Stimulated activated CD8-positive, alpha-beta memory T cell treated with anti-CD3 and anti-CD28 coated beads, Interleukin-12 subunit alpha, Interleukin-12 subunit beta, amount 100 ng/mL, for 24 hours (primary cell): ENCODE results near the gene BAHD1.

Source experiments
- DNase-seq: peaks from one replicate; pipeline ENCODE4 v3.0.0-alpha.2; 2020; ENCODE audit errors: extremely low read depth

BAHD1 gene

DNA sequence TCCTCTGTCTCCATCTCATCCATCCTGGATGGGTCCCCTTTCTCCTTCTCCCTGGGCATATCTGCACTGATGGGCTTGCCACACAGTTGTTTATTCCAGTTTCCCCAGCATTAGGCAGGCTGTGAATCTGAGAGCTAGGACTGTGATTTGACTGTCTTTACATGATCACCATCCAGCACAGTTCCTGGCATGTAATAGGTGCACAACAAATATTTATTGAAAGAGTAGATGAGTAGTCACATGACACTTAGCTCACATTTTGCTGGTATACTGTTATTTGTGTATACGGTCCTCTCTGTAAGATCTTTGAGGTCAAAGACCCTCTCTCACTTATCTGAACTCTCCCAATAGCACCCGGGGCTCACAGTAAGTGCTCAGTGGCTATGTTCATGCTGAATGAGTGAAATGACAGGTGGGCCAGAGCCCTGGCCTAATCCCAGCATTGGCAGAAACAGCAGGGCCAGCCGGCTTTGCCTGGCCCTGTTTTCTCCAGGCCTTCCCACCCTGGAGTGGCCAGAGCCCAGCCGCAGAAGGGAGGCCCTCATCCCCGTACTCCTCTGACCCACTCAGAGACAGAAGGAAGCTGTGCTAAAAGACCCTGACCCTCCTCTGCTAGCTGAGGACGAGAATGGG, 16.2 kb upstream of the BAHD1 start:
- no peak for DNase-seq

DNA sequence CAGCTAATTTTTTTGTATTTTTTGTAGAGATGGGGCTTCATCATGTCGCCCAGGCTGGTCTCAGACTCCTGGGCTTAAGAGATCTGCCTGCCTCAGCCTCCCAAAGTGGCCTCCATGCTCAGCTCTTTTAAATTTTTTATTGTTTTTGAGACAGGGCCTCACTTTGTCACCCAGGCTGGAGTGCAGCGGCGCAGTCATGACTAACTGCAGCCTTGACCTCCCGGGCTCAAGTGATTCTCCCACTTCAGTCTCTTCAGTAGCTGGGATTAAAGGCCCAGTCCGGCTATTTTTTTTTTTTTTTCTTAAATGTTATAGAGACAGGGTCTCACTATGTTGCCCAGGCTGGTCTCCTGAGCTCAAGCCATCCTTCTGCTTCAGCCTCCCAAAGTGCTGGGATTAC, 15.1 kb upstream of the BAHD1 start:
- DNase-seq: no peak

DNA sequence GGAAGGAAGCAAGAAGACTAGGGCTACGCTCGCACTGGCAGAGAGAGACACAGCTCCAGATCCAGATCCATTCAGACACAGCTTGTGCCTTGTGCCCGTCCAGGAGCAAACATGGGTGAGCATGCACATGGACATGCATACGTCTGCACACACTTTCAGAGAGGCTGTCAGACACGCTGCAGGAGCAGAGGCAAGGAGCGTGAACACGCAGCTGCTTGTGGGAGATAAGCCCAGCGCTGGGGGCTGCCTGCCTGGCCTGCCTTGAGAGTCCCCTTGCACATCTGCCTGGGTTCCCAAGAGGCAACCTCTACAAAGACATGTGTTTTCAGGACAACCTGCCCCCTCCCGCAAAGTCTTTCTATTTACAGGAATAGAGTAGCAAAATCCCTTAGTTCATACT, 13.6 kb upstream of the BAHD1 start:
- no peak for DNase-seq

DNA sequence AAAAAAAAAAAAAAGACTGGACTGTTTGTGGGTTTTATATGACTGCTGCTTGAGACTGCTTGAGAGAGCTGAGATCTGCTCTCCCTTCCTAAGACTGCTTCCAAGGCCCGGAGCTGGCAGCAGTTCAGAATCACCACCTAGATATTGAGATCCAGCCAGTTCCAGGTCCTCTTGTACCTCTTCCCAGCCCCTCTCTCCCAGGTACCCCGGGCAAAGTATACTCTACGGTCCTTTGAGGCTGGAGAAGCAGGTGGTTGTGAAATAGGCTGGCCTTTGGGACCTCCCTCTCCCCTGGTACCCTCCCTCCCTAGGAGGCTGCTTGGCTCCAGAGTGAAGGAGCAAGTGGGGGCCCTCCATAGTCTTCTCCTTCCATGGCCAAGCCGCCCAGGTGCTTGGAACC, 12.6 kb upstream of the BAHD1 start:
- DNase-seq: no peak

DNA sequence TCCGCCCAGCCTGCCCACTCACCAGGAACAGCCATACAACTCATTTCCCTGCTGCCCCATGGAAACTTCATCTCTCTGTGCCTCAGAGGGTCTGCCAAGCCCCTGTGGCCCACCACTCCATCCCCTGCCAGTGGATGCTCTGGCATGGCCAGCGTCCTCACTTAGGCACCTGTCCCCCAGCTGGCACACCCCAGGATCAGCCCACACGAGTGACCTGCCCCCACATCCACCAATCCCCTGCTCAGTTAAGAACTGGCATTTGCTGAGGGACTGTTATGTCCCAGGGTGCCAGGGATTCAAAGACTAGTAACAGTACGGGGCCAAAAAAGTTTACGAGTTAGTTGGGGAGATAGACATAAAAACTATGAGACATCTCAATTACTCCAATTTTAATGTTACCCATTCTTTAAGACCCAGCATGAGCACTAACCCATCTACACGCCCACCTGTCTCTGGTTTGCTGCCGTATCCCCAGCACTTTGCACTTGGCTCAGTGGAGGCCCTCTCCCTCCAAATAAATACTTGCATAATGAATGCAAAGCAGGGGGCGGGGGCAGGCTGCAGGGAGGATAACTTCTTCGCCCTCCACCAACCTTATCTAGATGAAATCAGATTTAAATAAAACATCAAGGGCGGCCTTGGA, 11.6 kb upstream of the BAHD1 start:
- no peak for DNase-seq

DNA sequence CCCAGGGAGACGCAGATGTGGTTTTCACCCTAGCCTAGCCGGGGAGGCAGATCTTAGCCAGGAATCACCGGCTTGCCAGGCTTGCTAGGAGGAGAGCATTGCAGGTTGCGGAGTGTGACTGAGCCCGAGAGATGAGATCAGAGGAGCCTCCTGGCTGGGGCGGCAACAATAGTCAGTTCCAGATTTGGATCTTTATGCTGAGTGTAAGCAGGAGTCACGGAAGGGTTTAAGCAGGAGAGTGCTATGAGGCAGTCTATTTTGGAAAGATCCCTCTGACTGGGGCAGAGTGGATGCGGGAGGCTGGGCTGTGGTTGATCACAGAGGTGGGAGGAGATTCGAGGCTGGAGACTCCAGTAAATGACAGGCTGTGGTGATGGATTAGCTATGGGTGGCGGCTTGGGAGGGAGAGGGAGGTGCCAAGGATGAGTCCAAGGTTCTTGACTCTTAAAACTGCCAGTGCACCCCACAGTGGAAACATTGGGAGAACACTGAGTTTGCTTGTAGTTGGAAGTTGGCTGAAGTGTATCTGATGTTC, 10.4 kb upstream of the BAHD1 start:
- DNase-seq: no peak

DNA sequence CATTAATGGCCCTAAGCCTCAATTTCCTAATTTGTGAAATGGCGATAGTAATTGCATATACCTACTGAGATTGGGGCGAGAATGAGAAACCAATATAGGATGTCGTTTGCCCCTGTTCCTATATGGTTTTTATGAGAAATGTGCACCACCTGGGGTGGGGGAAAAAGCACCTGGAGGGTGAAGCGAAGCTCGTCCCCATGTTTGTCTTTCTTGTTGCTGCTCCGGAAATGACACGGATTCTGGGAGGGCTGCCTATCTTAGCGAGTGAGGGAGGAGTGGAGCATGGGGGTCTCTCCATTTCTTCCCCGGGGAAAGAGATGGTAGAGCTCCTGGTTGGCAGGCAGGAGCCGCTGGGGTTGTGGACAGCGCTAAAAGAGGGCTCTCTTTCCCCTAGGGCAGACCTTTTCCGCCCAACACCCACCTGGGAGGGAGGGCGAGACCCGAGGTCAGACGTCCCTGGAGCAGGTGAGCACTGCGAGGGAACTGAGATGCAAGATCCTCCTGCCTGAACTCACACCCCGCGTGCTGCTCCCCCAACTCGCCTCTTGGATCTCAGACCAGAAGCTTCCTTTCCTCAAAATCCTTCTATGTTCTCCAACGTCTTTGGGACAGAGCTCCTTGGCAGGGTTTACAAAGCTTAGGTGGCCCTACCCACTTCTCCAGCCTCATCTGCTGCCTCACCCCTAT, 5.6 kb upstream of the BAHD1 start:
- DNase-seq: no peak

- DNase-seq: no peak
Measured at GRCh38 chr15:40435710-40436089, 5.1 kb upstream of the BAHD1 start.

GRCh38 chr15:40436116-40436891, 4.4 kb upstream of the BAHD1 start:
- DNase-seq: no peak

- no peak for DNase-seq
Measured at GRCh38 chr15:40436892-40437751, 3.6 kb upstream of the BAHD1 start.

DNA sequence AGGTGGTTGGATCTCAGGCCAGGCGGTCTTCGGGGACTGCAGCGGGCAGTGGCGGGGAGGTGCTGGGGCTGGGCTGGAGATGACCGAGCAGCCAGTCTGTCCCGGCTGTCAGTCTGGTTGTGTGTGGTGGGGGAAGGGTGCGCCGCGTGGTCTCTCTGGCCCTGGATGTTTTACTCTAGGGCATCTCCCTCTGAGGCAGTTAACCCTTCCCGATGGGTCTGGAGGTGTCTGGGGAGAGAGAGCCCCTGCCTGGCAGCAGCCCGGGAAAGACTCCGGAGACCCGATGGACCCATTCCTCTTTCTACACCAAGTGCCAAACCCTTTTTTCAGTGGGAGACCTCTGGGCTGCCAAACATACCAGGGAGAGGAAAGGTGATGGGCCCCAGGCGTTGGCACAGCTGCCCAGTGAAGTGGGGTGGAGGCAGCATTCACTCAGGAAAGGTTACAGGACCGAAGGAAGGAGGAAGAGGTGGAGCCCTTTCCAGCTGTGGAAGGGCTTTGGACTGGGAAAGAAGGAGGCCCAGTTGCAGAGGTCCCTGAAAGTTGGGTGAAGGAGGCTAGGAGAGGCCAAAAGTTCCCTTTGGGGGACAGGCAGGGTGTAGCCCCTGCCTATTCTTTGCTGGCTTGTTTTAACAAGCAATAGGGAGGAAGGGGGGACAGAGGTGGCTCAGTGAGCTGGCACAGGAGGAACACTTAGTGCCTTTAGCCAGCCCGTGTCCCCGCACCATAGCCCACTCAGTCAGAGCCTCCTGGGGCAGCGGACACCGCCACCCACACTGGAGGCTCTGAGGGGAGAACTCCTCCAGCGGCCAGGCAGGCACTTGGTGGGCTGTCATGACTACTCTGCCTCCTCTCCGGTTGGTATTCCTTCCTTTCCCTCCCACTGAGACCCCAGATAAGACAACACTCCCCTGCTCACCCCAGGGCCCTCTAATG, 2.7 kb upstream of the BAHD1 start:
- no peak for DNase-seq

DNA sequence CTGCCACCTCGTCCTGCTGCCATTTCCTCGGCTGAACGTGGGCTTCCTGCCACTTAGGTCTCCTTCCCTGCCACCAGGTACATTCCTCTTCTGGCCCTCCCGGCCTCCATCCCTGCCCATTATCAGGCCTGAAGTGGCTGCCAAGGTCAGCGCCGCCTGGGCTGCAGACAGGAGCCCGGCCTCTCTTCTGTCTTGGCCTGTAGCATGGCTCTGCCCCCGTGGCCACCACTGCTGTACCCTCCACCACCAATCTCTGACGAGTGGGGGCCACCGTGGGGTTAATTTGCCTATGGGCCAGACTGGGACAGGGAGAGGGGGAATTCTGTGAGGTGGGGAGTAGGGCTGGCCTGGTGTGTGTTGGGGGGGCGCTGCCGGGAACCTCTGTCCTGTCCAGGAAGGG, 2.0 kb upstream of the BAHD1 start:
- DNase-seq: no peak

DNA sequence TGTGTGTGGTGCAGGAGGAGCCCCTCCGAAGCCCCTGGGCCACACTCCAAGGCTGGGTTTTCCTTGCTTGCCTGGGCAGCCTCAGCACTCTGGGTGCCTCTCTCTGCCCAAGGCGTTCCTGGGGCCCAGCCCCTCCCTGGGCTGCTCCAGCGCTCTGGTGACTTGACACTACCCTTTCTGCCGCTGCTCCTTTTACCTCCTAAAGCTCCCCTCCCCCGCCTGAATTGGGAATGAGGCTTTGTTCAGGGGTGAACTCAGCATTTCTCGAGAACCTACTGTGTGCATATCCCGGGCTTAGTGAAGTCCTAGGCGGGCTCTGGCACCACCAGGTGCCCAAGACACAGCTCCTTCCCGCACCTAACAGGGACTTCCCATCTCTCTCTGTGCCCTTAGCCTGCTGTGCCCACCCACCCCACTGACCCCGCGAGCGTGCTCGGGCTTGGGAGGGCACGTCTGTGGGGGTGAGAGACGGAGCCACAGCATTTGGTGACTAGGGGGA, 1.2 kb upstream of the BAHD1 start:
- no peak for DNase-seq

GRCh38 chr15:40439960-40440742, 602 bp upstream of the BAHD1 start:
- DNase-seq: no peak

DNA sequence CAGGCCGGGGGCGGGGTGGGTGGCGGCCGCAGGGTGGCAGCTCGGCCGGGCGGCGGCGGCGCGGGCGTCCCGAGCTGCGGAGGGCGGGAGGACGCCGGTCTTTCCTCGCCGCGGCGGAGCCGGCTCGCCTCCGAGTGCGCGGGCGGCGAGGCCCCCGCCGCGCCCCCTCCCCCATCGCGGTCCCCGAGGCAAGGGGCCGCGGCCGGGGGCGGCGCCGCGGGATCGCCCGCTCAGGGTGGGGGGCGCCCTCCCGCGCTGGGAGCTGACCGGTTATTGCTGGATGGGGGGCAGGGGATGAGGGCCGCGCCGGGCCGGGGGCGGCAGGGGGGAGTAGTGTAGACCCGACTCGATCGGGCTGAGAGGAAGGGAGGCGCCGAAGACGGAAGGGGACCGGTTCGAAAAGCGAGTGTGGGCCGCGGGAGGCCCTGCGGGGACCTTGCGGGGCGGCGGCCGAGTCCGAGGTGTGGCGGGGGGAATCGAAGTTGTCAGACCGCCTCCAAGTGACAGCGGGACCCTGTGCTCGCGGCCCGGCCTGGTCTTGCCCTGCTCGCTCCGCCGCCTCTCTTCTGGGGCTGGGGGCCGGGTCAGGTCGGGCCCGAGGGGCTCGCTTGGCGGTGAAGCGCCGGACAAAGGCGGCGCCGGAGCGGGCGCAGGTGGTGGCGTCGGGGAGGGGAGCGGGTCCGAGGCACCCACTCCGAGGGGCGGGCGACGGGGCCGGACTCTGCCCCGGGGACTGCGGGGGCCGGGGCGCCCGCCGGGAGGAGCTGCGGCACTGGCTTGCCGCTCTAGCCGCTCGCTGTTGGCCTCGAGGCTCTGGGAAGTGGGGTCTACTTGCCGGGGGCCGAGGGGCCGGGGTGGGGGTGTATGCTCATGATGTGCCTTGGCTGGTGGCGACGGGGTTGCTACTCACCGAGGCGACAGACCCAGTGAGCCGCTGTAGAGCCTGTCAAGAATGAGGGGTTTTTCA, 1.1 kb downstream of the BAHD1 start:
- DNase-seq: no peak

- DNase-seq: no peak
Measured at GRCh38 chr15:40443255-40443654, 2.5 kb downstream of the BAHD1 start.

DNA sequence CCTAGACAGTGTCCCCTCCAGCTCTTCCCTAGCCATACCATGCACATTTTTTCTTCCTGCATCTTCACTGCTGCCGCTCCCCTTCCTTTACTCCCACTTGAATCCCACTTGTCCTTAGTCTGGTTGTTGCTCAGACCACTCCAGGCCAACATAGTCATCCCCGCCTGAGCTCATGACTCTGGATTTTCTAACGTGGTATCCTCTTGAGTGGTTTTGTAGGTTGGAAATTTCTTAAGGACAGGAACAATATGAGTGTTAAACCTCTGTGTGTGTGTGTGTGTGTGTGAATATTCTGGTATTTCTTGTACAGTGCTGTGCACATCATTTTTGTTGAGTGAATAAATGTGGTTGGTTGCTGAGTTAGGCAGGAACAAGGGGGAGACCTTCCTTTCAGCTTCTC, 3.1 kb downstream of the BAHD1 start:
- DNase-seq: no peak

GRCh38 chr15:40444736-40445135, 4.0 kb downstream of the BAHD1 start:
- DNase-seq: no peak
